GM12878 (cell line): ENCODE measurements around the gene LENG1. TPM values are rescaled to one million over a fixed set of nuclear protein-coding genes. Genes with fewer than 3 reads are reported as not detected.

ENCODE experiments used
- ATF7 ChIP-seq: fragments of 450-650 bp; IDR thresholded peaks from 2 replicates; pipeline ENCODE4 v1.6.1; 2016; ENCODE audit warnings: low read depth, mild to moderate bottlenecking
- BRCA1 ChIP-seq: IDR thresholded peaks from 2 replicates; pipeline ENCODE4 v1.6.1; 2011; ENCODE audit warnings: low read depth, low read length, improper control_type of control experiment
- CBX5 ChIP-seq: sonication (generic); IDR thresholded peaks from 2 replicates; pipeline ENCODE4 v1.6.1; 2016; ENCODE audit warnings: low read depth, moderate library complexity, mild to moderate bottlenecking, inconsistent platforms
- CEBPB ChIP-seq, 2 experiments: fragments of 150-350 bp in 1 of 2; IDR thresholded peaks; 2 replicates each; pipeline ENCODE4 v1.6.1; 2012 to 2014; ENCODE audit warnings: low read depth in 2 of 2, low read length in 2 of 2, borderline replicate concordance in 1 of 2, inconsistent platforms in 1 of 2
- EP300 ChIP-seq, 2 experiments: fragments of 150-350 bp in 1 of 2; IDR thresholded peaks; 2 replicates each; pipeline ENCODE4 v1.6.1; 2011 to 2012; ENCODE audit warnings: low read depth in 2 of 2, low read length in 2 of 2, borderline replicate concordance in 1 of 2, improper control_type of control experiment in 1 of 2, inconsistent platforms in 1 of 2; ENCODE audit not compliant: control insufficient read depth in 1 of 2
- GATAD2B ChIP-seq: fragments of 450-650 bp; conservative IDR thresholded peaks from 2 replicates; pipeline ENCODE4 v1.6.1; 2017; ENCODE audit warnings: low read depth, mild to moderate bottlenecking, moderate library complexity
- LARP7 ChIP-seq: fragments of 450-650 bp; IDR thresholded peaks from 2 replicates; pipeline ENCODE4 v1.6.1; 2017; ENCODE audit warnings: mild to moderate bottlenecking
- MXI1 ChIP-seq: fragments of 150-350 bp; IDR thresholded peaks from 2 replicates; pipeline ENCODE4 v1.6.1; 2011; ENCODE audit warnings: low read depth, mild to moderate bottlenecking, inconsistent platforms, low read length, improper control_type of control experiment
- MYB ChIP-seq: fragments of 150-350 bp; IDR thresholded peaks from 2 replicates; pipeline ENCODE4 v1.6.1; 2014; ENCODE audit warnings: mild to moderate bottlenecking, low read depth, low read length, borderline replicate concordance
- NR2F1 ChIP-seq: fragments of 450-650 bp; conservative IDR thresholded peaks from 2 replicates; pipeline ENCODE4 v1.6.1; 2017; ENCODE audit warnings: mild to moderate bottlenecking
- POLR2A ChIP-seq: IDR thresholded peaks from 2 replicates; pipeline ENCODE4 v1.6.1; 2011; ENCODE audit warnings: low read depth, mild to moderate bottlenecking, low read length
- RUNX3 ChIP-seq: IDR thresholded peaks from 2 replicates; pipeline ENCODE4 v1.6.1; 2012; ENCODE audit warnings: low read length, inconsistent platforms
- SMARCA5 ChIP-seq: fragments of 450-650 bp; IDR thresholded peaks from 2 replicates; pipeline ENCODE4 v1.6.1; 2017; ENCODE audit warnings: mild to moderate bottlenecking
- SMC3 ChIP-seq: IDR thresholded peaks from 2 replicates; pipeline ENCODE4 v1.6.1; 2011; ENCODE audit warnings: low read length, improper control_type of control experiment, borderline replicate concordance
- SREBF2 ChIP-seq: IDR thresholded peaks from 2 replicates; pipeline ENCODE4 v1.6.1; 2012; ENCODE audit warnings: mild to moderate bottlenecking, low read length
- ZNF217 ChIP-seq: fragments of 450-650 bp; IDR thresholded peaks from 2 replicates; pipeline ENCODE4 v1.6.1; 2017; ENCODE audit warnings: antibody characterized with exemption, mild to moderate bottlenecking
- polyA plus RNA-seq, 11 experiments: library from polyadenylated mRNA; depleted of rRNA in 4 of 11; unstranded in 6 of 11; stranded (reverse) in 5 of 11; fragments of >200 nt; fragmentation: Nextera tagmentation in 4 of 11; fragmentation: Illumina TruSeq in 1 of 11; extraction: Ambion mirVana in 4 of 11; extraction: Trizol in 1 of 11; gene quantifications; 1 replicate in 1 of 11; 2 replicates in 10 of 11; pipeline versions ENCODE4 v1.2.1 to v1.2.3, GENCODE V29; 2011 to 2016; ENCODE audit warnings: inconsistent platforms in 2 of 11, missing spikeins in 2 of 11, low read depth in 1 of 11
- total RNA-seq, 4 experiments: library from RNA; depleted of rRNA in 3 of 4; stranded (reverse); fragments of >200 nt in 3 of 4; fragmentation: Illumina TruSeq in 1 of 4; extraction: Trizol in 1 of 4; gene quantifications; 2 replicates each; pipeline versions ENCODE4 v1.2.1 to v1.2.3, GENCODE V29; 2013 to 2021
- TF ChIP-seq, protein P1 (sequence below): IDR thresholded peaks from 2 replicates; pipeline ENCODE4 v1.6.1; 2012; ENCODE audit warnings: low read depth, low read length, improper control_type of control experiment
- TF ChIP-seq, protein P2 (sequence below): IDR thresholded peaks from 2 replicates; pipeline ENCODE4 v1.6.1; 2012; ENCODE audit warnings: low read length, inconsistent platforms
- TF ChIP-seq, protein P3 (sequence below): fragments of 450-650 bp; formaldehyde crosslinking; IDR thresholded peaks from 2 replicates; pipeline ENCODE4 v1.4.0; 2022; ENCODE audit warnings: mild to moderate bottlenecking, moderate library complexity
- TF ChIP-seq, protein P4 (sequence below): IDR thresholded peaks from 2 replicates; pipeline ENCODE4 v1.6.1; 2011; ENCODE audit warnings: low read depth, low read length, improper control_type of control experiment, borderline replicate concordance
- TF ChIP-seq, protein P5 (sequence below): fragments of 450-650 bp; IDR thresholded peaks from 2 replicates; pipeline ENCODE4 v1.6.1; 2017; ENCODE audit warnings: mild to moderate bottlenecking

LENG1 gene
- total and polyA plus RNA-seq, 10 of the 15 experiments (the other 5 are each of a cell fraction or from before 2014, with no cell fraction given) = 0.21 to 10.8 (median 5.8) TPM

DNA sequence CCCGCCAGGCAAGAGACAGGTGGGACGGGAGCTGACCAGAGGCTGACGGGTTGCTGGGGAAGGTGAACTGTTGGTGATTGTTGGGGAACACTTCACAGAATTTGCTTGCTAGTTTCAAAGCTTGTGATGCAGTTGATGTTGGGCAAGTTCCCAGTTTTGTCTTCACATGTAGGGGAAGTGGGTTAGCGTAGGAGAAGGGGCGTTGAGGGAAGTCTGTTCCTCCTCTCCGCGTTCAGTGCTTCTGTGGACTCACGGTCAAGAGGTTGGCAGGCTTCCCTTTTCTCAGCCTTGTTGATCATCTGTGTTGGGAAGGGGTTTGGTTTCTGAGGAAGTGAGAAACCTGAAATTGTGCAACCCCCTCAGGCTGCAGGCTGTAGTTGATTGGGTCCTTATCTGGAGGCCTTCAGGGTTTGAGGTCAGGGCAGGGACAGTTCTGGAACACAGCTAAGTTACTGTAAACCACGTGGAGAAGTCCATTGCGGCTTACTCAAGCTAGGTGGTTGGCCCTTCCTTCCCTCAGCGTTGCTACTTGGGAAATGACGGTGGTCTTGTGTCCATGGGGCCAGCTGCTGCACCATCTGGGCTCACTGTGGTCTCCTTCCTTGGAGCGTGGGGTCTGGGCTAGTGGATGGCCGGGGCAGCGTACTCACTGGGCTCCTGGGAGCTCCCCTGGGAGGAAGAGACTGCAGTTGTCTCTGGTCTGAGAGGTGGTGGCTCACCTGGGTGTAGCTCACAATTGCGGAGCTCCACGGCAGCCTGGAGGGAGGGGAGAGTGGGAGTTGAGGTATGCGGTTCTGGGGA is 48.7 kb upstream of the LENG1 start (continued):
- TF ChIP-seq MYB = no peak
- no peak; the same call in 1 of the 2 replicates for TF ChIP-seq LARP7
- TF ChIP-seq ATF7 = peak; percentile 50; the same call in 1 of the 2 replicates
- TF ChIP-seq POLR2A = peak; percentile 76
- TF ChIP-seq, protein P1, sequence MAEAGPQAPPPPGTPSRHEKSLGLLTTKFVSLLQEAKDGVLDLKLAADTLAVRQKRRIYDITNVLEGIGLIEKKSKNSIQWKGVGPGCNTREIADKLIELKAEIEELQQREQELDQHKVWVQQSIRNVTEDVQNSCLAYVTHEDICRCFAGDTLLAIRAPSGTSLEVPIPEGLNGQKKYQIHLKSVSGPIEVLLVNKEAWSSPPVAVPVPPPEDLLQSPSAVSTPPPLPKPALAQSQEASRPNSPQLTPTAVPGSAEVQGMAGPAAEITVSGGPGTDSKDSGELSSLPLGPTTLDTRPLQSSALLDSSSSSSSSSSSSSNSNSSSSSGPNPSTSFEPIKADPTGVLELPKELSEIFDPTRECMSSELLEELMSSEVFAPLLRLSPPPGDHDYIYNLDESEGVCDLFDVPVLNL = no peak
- TF ChIP-seq MXI1 = no peak
- no peak for TF ChIP-seq SREBF2
- TF ChIP-seq SMARCA5 = 0 out of 2 replicates have a peak, but pooled peaks have one; percentile 54
- TF ChIP-seq, protein P2, sequence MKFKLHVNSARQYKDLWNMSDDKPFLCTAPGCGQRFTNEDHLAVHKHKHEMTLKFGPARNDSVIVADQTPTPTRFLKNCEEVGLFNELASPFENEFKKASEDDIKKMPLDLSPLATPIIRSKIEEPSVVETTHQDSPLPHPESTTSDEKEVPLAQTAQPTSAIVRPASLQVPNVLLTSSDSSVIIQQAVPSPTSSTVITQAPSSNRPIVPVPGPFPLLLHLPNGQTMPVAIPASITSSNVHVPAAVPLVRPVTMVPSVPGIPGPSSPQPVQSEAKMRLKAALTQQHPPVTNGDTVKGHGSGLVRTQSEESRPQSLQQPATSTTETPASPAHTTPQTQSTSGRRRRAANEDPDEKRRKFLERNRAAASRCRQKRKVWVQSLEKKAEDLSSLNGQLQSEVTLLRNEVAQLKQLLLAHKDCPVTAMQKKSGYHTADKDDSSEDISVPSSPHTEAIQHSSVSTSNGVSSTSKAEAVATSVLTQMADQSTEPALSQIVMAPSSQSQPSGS = peak; percentile 84
- TF ChIP-seq NR2F1 = peak; percentile 65; the same call in 1 of the 2 replicates
- TF ChIP-seq ZNF217 = no peak
- TF ChIP-seq GATAD2B = peak; percentile 56; the same call in 1 of the 2 replicates
- peak in 1 of 2 experiments; percentile 82; a peak in 2 of 4 replicates for TF ChIP-seq CEBPB (IDR thresholded peaks at IDR 0.05; ENCODE audit: borderline replicate concordance in 1 of 2, low read depth in 2 of 2, low read length in 2 of 2)
- no peak for TF ChIP-seq EP300 (IDR thresholded peaks at IDR 0.05; ENCODE audit: borderline replicate concordance in 1 of 2, control insufficient read depth in 1 of 2, low read depth in 2 of 2, low read length in 2 of 2)
- TF ChIP-seq, protein P3, sequence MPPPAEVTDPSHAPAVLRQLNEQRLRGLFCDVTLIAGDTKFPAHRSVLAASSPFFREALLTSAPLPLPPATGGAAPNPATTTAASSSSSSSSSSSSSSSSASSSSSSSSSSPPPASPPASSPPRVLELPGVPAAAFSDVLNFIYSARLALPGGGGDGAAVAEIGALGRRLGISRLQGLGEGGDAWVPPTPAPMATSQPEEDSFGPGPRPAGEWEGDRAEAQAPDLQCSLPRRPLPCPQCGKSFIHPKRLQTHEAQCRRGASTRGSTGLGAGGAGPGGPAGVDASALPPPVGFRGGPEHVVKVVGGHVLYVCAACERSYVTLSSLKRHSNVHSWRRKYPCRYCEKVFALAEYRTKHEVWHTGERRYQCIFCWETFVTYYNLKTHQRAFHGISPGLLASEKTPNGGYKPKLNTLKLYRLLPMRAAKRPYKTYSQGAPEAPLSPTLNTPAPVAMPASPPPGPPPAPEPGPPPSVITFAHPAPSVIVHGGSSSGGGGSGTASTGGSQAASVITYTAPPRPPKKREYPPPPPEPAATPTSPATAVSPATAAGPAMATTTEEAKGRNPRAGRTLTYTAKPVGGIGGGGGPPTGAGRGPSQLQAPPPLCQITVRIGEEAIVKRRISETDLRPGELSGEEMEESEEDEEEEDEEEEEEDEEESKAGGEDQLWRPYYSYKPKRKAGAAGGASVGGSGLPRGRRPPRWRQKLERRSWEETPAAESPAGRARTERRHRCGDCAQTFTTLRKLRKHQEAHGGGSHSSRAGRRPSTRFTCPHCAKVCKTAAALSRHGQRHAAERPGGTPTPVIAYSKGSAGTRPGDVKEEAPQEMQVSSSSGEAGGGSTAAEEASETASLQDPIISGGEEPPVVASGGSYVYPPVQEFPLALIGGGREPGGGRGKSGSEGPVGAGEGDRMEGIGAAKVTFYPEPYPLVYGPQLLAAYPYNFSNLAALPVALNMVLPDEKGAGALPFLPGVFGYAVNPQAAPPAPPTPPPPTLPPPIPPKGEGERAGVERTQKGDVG = no peak
- no peak for TF ChIP-seq CBX5
- no peak for TF ChIP-seq BRCA1
- 0 out of 2 replicates have a peak, but pooled peaks have one; percentile 5 for TF ChIP-seq SMC3
- TF ChIP-seq, protein P4, sequence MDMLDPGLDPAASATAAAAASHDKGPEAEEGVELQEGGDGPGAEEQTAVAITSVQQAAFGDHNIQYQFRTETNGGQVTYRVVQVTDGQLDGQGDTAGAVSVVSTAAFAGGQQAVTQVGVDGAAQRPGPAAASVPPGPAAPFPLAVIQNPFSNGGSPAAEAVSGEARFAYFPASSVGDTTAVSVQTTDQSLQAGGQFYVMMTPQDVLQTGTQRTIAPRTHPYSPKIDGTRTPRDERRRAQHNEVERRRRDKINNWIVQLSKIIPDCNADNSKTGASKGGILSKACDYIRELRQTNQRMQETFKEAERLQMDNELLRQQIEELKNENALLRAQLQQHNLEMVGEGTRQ = no peak
- TF ChIP-seq RUNX3 = peak; percentile 93
- TF ChIP-seq, protein P5, sequence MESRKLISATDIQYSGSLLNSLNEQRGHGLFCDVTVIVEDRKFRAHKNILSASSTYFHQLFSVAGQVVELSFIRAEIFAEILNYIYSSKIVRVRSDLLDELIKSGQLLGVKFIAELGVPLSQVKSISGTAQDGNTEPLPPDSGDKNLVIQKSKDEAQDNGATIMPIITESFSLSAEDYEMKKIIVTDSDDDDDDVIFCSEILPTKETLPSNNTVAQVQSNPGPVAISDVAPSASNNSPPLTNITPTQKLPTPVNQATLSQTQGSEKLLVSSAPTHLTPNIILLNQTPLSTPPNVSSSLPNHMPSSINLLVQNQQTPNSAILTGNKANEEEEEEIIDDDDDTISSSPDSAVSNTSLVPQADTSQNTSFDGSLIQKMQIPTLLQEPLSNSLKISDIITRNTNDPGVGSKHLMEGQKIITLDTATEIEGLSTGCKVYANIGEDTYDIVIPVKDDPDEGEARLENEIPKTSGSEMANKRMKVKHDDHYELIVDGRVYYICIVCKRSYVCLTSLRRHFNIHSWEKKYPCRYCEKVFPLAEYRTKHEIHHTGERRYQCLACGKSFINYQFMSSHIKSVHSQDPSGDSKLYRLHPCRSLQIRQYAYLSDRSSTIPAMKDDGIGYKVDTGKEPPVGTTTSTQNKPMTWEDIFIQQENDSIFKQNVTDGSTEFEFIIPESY = no peak
